ENCODE data around the gene CDKAL1.
A peak's percentile ranks its signal among the peaks of the same experiment; 100 is the strongest.
"Not testable (repeated sequence)": the region's sequence is repeated elsewhere in the genome, so short reads cannot be mapped to it uniquely, and the experiment has no call there.

CDKAL1 gene

DNA sequence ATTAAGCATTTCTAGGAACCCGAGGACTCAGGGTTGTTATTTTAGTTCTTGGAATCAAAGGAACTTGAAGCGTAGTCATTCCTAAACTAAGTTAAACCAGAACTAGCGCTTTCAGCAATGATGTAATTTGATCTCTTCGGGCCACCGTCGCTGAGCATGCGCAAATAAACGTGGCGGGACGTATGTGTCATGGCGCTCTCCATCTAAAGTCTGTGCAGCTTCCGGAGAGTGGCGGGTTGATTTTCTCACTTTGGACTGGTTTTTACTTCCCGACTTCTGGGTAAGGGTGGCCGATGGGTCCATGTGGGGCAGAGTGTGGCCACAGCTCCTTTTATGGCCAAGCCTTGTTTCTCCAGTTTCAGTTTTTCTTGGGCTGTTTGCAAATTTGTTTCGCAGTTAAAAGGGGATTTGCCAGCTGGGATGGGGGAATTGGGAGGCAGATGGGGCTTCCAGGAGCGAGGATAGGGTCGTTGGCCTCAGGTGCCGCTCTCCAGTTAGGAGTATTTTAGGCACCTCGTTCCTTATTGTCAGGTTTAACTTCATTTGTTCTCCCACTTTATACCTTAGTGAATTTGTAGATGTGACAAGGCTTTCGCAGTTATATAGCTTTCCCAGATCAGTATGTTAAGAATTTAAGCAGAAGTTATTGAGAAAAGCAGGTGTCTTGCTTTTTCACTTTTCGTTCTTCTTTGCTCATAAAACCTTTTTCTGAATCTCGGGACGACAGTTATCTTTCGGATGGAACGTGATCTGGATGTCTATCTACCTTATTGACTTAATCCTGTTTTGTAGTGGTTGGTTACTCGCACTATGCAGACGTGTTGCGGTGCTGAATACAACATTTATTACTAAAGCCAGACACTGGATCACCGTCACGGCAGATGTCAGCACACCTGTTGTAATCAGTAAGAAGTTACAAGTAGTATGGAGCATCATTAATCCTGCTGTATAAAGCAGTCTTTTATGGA is at the start of gene CDKAL1:
Gene CDKAL1 (plus strand): TSS at position 163 of the 968 bp plus-strand sequence. CDS start 11,894 bp downstream, outside the sequence.
- DNase-seq = peak; percentile 87

DNA sequence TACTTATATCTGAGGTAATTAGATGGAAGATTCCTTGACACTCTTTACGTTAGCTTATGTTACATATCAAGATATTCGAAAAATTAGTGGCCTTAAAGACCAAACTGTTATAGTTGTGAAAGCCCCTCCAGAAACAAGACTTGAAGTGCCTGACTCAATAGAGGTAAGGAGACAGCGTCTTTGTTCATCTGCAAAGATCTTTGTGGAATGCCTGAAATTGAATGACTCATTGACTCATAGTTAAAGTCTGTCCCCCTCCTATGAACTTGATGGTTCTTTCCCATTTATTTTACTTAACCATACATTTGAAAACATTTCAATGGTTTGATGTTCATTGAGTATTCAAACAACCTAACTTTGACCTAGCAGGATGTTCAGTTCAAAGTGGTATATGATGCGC is 47.6 kb upstream of the CDKAL1 start:
- DNase-seq = no peak

DNA sequence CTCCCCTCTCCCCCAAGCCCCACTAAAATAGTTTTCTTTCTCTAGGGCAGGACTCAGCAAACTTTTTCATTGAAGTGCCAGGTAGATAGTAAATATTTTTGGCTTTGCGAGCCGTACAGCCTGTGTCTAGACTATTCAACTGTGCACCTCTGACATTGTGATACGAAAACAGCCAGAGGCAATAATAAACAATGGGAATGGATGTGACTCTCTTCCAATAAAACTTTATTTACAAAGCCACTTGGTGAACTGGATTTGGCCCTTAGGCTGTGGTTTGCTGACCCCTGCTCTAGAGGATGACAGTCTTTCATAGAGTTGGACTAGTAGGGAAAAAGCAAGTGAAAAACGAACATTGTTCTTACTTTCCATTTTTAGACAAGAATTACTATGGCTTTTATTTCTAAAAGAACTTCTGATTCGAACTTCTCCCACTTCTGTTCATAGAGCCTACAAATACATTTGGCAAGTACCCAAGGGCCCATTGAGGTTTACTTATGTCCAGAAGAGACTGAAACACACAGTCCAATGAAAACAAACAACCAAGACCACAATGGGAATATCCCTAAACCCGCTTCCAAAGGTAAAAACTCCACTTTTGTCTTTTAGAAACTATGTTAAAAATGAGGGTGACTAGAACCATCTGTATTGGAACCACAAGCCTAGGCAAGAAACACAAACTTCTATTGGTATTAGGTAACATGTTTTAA is 46.4 kb upstream of the CDKAL1 start:
- no peak for DNase-seq

DNA sequence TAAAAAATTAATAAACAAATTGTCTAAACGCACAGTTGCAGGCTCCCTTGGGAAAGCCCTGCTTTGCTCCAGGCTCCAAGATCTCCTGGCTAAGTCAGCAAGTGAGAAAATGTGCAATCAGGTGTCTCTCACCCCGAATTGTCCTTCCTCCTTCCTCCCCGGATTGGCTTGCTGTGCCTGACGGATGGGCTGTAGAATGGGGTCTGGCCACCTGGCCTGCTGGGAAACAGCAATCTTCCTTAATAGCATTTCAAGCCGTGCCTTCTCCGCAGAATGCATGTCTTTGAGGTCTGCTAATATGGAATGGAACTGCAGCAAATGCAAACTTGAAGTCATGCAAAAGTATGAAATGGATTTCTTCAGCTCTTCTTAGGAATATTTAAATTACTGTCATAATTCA is 43.7 kb upstream of the CDKAL1 start:
- DNase-seq = no peak

DNA sequence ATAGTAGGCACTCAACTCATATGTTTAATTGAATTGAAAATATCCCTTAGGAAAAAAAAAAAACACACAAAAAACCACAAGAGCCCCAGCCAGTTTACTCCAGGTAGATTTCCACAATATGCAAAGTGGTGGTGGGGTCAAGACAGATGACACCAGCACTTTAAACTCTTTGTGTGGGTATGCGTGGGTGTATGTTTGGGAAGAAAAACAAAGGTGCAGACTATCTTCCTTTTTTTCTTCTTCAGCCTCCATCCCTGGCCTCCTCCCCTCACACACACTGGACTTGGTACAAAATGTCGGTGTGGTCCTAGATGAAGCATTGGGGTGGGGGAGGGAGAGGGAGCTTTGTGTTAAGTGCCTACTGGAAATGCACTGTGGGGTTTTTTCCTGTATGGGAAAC is 42.2 kb upstream of the CDKAL1 start:
- DNase-seq = no peak

DNA sequence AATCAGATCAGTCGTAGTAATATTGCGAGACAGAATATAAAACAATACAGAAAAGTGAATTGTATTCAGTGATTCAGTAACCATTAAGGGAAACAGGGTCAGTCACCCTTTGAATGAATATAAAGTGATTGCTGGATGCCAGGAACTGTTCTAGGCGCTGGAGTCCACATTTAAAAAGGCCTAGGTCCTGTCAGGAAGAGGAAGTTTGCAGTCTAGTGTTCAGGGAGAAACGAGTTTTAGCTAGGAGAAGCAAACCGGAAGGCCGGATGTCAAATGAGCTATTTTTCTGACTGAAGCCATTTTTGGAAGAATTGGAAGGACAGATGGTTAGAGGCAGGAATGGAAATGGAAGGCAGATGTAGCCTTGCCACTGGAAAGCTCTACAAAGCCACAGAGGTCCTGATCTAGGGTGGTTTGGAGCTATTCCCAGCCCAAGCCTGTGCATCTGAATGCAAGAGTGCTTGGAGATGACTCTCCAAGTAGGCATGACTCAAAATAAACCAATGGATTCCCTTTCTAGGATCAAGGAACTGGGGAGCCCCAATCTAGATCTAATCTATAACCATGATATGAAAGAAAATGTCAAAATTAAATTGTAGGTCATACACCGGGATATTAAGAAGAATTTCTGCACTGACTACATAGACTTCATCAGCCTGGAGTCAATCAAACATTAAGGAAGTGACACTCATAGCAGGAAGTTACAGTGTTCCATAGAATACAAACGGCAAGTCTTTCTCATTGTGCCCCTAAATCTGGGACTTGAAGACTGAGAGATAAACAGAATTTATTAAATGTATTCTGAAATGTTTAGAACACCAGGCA is 36.8 kb upstream of the CDKAL1 start:
- DNase-seq = no peak

DNA sequence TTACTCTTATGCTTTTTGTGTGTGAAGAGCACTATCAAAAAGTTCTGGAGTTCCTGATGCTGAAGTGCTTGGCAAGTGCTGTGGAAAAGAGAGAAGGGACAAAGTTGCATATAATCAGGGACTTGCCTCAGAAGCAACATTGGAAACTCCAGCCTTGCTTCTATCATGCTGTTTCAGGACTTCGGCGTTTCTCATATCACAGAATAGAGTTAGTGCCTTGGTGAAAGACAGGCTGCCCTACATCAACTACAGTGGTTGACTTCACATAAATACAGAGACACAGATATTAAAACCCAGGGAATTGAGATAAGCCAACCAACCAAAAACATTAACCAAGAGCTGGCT is 36.2 kb upstream of the CDKAL1 start:
- DNase-seq = no peak

DNA sequence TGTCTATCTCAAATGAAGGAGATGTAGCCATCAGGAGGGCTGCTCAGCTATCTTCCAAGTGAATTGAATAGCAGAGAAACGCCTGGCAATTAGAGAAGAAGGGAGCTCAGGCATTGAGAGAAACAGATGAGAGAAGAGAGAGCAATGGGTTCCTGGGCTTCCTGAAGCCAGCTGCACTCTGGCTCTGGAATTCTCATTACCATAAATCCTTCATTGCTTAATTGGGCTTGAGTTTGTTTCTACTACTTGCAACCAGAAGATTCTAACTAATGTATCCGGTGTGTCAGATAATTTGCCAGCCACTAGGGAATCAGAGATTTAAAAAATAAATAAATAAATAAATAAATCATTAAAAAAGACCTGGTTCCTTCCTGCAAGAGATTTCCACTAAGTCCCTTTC is 25.0 kb upstream of the CDKAL1 start:
- no peak for DNase-seq

DNA sequence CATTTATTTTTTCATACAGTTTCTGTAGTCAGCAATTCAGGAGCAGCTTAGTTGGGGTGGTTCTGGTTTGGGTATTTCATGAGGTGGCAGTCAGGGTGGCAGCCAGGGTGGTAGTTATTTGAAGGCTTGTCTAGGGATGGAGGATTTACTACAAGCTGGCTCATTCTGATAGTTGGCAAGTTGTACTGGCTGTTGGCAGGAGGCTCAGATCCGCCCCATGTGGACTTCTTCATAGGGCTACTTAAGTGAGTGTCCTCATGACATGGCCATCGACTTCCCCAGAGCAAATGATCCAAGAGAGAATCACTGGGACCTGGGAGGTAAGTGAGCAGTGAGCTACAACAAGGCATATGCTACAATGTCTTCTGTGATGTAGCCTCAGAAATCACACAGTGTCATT is 22.4 kb upstream of the CDKAL1 start:
- no peak for DNase-seq

DNA sequence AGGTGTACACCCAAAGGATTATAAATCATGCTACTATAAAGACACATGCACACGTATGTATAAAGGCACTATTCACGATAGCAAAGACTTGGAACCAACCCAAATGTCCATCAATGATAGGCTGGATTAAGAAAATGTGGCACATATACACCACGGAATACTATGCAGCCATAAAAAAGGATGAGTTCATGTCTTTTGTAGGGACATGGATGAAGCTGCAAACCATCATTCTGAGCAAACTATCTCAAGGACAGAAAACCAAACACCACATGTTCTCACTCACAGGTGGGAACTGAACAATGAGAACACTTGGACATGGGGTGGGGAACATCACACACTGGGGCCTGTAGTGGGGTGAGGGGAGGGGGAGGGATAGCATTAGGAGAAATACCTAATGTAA is 9.0 kb upstream of the CDKAL1 start:
- not testable (repeated sequence) for DNase-seq

DNA sequence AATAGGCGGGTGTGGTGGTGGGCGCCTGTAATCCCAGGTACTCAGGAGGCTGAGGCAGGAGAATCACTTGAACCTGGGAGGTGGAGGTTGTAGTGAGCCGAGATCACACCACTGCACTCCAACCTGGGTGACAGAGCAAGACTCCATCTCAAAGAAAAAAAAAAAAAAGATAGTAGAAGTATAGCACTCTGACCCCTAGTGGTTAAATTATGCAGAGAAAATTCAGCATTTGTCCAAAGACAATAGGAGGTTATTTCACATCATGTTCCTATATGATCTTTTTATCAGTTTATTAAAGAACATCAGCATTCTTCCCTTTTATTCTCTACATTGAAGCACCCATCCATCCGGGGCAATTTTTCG is 5.2 kb upstream of the CDKAL1 start:
- not testable (repeated sequence) for DNase-seq

DNA sequence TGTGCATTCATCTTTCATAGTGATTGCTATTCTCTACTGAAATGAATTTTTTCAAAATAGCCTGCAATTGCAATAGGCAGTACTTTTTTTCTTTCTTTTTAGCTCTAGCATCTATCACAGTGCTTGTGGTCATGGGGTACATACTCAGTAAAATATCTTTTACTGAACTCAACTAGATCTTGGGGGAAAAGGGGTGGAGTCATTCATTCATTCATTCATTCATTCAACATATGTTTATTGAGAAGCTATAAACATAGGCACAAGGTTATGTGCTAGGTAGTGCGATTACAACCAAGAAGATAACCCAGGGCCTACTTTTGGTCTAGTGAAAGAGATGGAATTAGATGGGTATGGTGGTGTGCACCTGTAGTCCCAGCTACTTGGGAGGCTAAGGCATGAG is 1.4 kb upstream of the CDKAL1 start:
- no peak for DNase-seq

DNA sequence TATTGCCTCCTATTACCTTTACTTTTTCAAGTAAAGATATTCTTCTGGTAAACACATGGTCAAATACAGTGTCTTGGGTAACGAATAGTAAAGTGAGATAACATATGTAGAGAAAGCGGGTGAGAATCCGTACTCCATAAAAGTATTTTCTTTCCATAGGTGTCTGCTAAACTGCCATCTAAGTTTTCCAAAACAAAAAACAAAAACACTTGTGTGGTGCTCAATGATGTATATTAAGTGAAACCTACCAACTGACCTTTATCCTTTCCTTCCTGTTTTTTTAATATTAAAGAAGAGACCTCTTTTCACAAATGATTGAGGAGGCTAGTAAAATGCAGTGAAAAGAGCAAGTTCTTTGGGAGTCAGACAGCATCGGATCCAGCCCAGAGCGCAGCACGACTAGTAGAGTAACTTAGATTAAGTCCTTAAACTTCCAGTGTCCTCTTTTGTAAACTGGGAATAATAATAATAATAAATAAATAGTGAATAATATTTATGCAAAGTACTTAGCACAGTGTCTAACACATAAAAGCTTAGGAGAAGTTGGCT is 437 bp upstream of the CDKAL1 start:
- DNase-seq = no peak

DNA sequence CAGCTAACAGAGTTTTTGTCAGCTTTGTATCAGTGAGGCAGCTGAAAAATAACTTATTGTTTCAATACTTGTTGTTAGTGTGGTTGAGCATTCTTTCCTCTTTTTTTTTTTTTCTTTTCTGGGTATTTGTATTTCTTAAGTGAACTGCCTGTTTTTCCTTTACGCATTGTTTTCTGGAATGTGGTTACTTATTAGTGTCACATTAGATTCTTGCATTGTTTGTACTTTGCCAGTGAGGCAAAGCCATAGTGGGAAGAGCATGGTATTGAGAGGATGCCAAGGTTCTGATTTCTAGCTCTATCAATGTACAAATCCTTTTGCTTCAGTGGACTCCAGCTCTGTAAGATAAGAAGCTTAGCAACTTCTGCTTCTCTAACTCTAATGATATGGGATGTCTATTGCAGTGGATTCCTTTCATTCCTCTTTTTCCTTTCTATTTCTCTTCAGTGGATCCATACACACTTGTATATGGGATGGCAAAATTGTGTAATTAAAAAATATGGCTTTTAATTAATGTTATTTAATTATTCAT is 3.9 kb downstream of the CDKAL1 start:
- DNase-seq = no peak

DNA sequence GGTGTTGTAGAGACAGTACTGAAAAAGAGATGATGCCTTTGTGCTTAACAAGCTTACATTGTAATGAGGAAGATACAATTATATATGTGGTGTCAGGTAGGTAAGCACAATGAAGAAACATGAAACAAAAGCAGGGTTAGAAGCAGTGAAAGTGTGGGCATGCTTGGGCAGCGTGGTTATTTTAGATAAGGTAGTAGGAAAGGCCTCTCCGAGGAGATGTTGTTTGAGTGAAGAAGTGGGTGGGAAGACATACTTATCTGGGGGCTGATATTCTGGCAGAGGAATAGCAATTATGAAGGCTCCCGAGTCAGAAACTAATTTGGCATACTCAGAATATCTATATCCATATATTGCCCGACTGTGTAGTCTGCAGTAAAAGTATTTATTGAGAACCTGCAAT is 4.7 kb downstream of the CDKAL1 start:
- DNase-seq = no peak

DNA sequence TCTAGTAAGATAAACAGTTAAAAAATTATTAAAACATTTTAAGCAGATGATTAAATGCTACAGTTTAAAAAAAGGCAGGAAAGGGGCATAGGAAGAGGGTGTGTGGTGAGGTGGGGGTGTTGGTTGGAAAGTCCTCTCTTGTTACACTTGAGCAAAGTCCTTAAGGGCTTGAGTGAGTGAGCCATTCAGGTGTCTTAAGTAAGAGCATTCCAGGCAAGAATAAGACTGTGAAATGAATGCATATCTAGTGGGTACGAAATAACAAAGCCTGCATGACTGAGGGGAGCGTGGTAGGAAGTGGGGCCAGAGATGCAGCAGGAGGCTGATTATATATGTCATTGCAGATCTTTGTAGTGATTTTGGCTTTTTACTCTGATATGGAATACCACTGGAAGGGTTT is 5.1 kb downstream of the CDKAL1 start:
- DNase-seq = no peak

DNA sequence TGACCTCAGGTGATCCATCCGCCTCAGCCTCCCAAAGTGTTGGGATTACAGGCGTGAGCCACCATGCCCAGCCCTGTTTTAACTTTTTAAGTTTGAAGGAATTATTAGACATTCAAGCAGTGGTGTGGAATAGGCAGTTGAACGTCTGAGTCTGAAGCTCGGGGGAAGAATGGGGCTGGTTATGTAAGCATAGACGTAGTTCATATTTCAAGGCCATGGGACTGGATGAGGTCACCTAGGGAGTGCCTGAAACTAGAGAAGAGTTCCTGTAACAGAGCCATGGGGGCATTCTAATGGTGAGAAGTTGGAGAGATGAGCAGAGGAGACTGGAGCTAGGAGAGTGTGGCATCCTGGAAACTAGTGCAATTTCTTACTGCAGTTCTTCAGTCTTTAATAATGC is 6.4 kb downstream of the CDKAL1 start:
- no peak for DNase-seq

DNA sequence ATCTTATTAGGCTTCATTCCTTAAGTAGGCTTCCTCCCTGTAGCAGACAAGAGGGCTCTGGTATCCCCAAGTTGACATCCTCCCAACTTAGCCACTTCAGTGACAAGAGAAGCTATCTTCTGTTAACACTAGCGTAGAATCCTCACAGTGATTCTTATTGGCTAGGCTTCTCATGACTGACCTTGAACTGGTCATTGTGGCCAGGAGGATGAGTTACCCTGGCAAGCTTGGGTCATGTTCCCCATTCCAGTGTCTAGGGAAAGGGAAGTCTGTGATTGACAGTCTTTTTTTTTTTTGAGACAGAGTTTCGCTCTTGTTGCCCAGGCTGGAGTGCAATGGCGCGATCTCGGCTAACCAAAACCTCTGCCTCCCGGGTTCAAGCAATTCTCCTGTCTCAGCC is 7.1 kb downstream of the CDKAL1 start:
- DNase-seq = no peak

DNA sequence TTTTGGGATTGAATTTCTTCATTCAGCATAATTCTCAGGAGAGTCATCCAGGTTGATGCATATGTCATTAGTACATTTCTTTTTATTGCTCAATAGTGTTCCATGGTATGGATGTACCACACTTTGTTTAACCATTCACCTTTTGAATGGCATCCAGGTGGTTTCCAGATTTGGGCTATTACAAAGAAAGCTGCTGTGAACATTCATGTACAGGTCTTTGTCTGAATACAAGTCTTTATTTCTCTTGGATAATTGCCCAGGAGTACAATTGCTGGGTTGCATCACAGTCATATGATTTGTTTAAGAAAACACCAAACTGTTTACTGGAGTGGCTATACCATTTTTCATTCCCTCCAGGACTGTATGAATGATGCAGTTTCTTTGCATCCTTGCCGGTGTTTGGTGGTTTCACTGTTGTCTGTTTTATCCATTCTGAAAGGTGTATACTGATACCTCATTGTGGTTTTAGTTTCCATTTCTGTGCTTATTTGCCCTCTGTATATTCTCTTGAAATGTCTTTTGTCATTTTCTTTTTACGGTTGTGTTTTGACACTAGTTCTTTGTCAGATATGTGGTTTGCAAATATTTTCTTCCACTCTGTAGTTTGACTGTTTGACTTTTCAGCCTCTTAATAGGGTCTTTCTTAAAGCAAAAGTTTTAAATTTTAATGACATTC is 8.8 kb downstream of the CDKAL1 start:
- DNase-seq = no peak

DNA sequence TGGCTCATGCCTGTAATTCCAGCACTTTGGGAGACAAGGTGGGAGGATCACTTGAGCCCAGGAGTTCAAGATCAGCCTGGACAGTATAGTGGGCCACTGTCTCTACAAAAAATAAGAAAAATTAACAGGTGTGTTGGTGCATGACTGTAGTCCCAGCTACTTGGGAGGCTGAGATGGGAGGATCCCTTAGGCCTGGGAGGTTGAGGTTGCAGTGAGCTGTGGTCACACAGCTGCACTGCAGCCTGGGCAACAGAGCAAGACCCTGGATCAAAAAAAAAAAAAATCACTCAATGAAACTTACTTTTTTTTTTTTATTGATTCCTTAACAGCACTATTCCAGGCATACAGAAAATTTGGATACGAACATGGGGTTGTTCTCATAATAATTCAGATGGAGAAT is 14.0 kb downstream of the CDKAL1 start:
- no peak for DNase-seq

DNA sequence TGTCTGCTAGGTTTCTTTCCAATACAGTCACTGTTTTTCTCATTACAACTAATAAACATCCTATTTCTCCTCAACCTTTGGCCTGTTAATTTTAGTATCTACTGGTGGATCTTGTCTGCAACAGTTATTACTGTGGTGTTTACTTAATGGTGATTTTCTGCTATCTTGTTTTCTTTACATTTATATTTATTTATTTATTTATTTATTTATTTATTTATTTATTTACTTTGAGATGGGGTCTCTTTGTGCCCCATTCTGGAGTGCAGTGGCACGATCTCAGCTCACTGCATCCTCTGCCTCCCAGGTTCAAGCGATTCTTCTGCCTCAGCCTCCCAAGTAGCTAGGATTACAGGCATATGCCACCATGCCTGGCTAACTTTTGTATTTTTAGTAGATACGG is 15.1 kb downstream of the CDKAL1 start:
- not testable (repeated sequence) for DNase-seq

DNA sequence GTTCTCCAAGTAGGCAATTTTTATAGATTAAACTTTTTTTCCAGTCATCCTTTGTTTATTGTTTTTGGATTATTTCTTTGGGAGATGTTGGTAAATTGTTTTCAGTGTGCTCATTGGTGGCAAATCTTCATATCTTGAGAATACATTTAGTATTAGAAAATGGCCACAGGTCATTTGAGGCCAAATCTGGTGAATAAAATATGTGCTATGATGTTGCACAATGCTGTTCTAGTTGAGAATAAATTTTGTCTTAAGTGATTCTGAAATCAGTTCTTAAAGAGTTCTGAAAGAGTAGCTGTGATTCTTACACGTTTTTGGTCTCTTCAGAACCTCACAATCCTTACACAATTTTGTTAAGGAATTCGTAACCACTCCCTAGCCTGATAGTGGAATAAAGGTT is 20.1 kb downstream of the CDKAL1 start:
- DNase-seq = no peak

Data from CD4-positive, alpha-beta T cell treated with Interferon gamma for 1 hour (primary cell).